ENCODE results near the gene MYOM1. TPM values are rescaled to one million over a fixed set of nuclear protein-coding genes. Genes with fewer than 3 reads are reported as not detected.

Gene MYOM1
- total RNA-seq, 2 experiments from 2014 or later = 0.90 to 1.2 TPM

- H3K27me3 Mint-ChIP-seq = no peaks in the 10 kb centered on the region
- H3K4me1 Mint-ChIP-seq (ENCODE audit: low read depth) = peaks cover 60% of the 10 kb centered on the region
- peak overlapping the region; percentile 89 for H3K4me3 Mint-ChIP-seq
- H3K27ac Mint-ChIP-seq = peak overlapping the region; percentile 95
- CTCF ChIA-PET = interaction anchor here (1.2 to 1.9 kb wide), 3 partner anchors 10 to 333 kb away, joined by 5 to 6 read pairs (median 5); no protein-coding TSS in a partner anchor
- H3K9me3 Mint-ChIP-seq = no peaks in the 10 kb centered on the region
- POLR2A ChIA-PET = interaction anchor here (1.1 to 3.5 kb wide), 2 partner anchors 12 to 36 kb away, joined by 7 to 24 read pairs; no protein-coding TSS in a partner anchor
- peaks cover 20% of the 10 kb centered on the region for H3K36me3 Mint-ChIP-seq
- intact Hi-C loops (cut with micrococcal nuclease) = loop anchor here (1.0 to 2.0 kb wide), 4 partner anchors 14 to 333 kb away; partner anchors contain the start of gene MYL12A
- DNase-seq = no peak
Observed at GRCh38 chr18:3260995-3261372, 41.2 kb upstream of the MYOM1 start.

GRCh38 chr18:3257627-3258120 is 37.9 kb upstream of the MYOM1 start:
- Mint-ChIP-seq H3K27ac (peak overlapping the region; percentile 13), H3K27me3 (no peaks in the 10 kb centered on the region), H3K9me3 (no peaks in the 10 kb centered on the region), H3K36me3 (peaks cover 48% of the 10 kb centered on the region), H3K4me3 (no peak overlapping the region), H3K4me1 (ENCODE audit: low read depth) (peaks cover 63% of the 10 kb centered on the region)
- POLR2A ChIA-PET = no interaction called here
- no peak for DNase-seq
- intact Hi-C loops (cut with micrococcal nuclease) = no loop called here
- CTCF ChIA-PET = no interaction called here

- Mint-ChIP-seq H3K27me3 (no peaks in the 10 kb centered on the region), H3K27ac (peak overlapping the region; percentile 45), H3K4me3 (no peak overlapping the region), H3K9me3 (no peaks in the 10 kb centered on the region), H3K36me3 (peaks cover 50% of the 10 kb centered on the region), H3K4me1 (ENCODE audit: low read depth) (peaks cover 69% of the 10 kb centered on the region)
- POLR2A ChIA-PET = no interaction called here
- no peak for DNase-seq
- intact Hi-C loops (cut with micrococcal nuclease) = no loop called here
- CTCF ChIA-PET = interaction anchor here (0.6 to 1.8 kb wide), 2 partner anchors 11 to 272 kb away, joined by 3 to 5 read pairs; no protein-coding TSS in a partner anchor
Observed at GRCh38 chr18:3256693-3257626, 37.2 kb upstream of the MYOM1 start.

GRCh38 chr18:3255611-3256165 is 35.9 kb upstream of the MYOM1 start:
- H3K4me1 Mint-ChIP-seq (ENCODE audit: low read depth) = peaks cover 75% of the 10 kb centered on the region
- POLR2A ChIA-PET = interaction anchor here (0.9 kb wide), 1 partner anchor 193 kb away, joined by 3 read pairs; no protein-coding TSS in a partner anchor
- CTCF ChIA-PET = interaction anchor here (1.8 kb wide), 1 partner anchor 10 kb away, joined by 5 read pairs; no protein-coding TSS in a partner anchor
- no peaks in the 10 kb centered on the region for H3K9me3 Mint-ChIP-seq
- H3K27me3 Mint-ChIP-seq = no peaks in the 10 kb centered on the region
- DNase-seq = no peak
- no peak overlapping the region for H3K4me3 Mint-ChIP-seq
- H3K36me3 Mint-ChIP-seq = peaks cover 51% of the 10 kb centered on the region
- peak overlapping the region; percentile 70 for H3K27ac Mint-ChIP-seq
- intact Hi-C loops (cut with micrococcal nuclease) = no loop called here

- Mint-ChIP-seq H3K36me3 (peaks cover 57% of the 10 kb centered on the region), H3K27me3 (no peaks in the 10 kb centered on the region), H3K27ac (peak overlapping the region; percentile 69), H3K9me3 (no peaks in the 10 kb centered on the region), H3K4me3 (no peak overlapping the region), H3K4me1 (ENCODE audit: low read depth) (peaks cover 74% of the 10 kb centered on the region)
- intact Hi-C loops (cut with micrococcal nuclease) = no loop called here
- no peak for DNase-seq
- POLR2A ChIA-PET = interaction anchor here (0.9 kb wide), 1 partner anchor 194 kb away, joined by 3 read pairs; no protein-coding TSS in a partner anchor
- CTCF ChIA-PET = interaction anchor here (1.8 kb wide), 1 partner anchor 9 kb away, joined by 5 read pairs; no protein-coding TSS in a partner anchor
Observed at GRCh38 chr18:3254725-3255124, 35.0 kb upstream of the MYOM1 start.

GRCh38 chr18:3252843-3253242 is 33.1 kb upstream of the MYOM1 start:
- Mint-ChIP-seq H3K4me1 (ENCODE audit: low read depth) (peaks cover 64% of the 10 kb centered on the region), H3K4me3 (peak overlapping the region; percentile 8), H3K9me3 (no peaks in the 10 kb centered on the region), H3K27ac (peak overlapping the region; percentile 78), H3K36me3 (peaks cover 67% of the 10 kb centered on the region), H3K27me3 (no peaks in the 10 kb centered on the region)
- CTCF ChIA-PET = interaction anchor here (0.8 to 1.4 kb wide), 3 partner anchors 44 to 291 kb away, joined by 3 read pairs; no protein-coding TSS in a partner anchor
- no peak for DNase-seq
- POLR2A ChIA-PET = no interaction called here
- intact Hi-C loops (cut with micrococcal nuclease) = no loop called here

- H3K9me3 Mint-ChIP-seq = no peaks in the 10 kb centered on the region
- intact Hi-C loops (cut with micrococcal nuclease) = no loop called here
- H3K27ac Mint-ChIP-seq = peak overlapping the region; percentile 81
- ChIA-PET CTCF (interaction anchor here (0.8 to 1.6 kb wide), 7 partner anchors 9 to 414 kb away, joined by 3 to 9 read pairs (median 3); partner anchors contain the start of gene MYL12B), POLR2A (no interaction called here)
- H3K36me3 Mint-ChIP-seq = peaks cover 59% of the 10 kb centered on the region
- H3K4me1 Mint-ChIP-seq (ENCODE audit: low read depth) = peaks cover 55% of the 10 kb centered on the region
- no peaks in the 10 kb centered on the region for H3K27me3 Mint-ChIP-seq
- peak overlapping the region; percentile 57 for H3K4me3 Mint-ChIP-seq
- DNase-seq = no peak
Observed at GRCh38 chr18:3251963-3252277, 32.2 kb upstream of the MYOM1 start.

GRCh38 chr18:3251249-3251962 is 31.6 kb upstream of the MYOM1 start:
- Mint-ChIP-seq H3K27me3 (no peaks in the 10 kb centered on the region), H3K9me3 (no peaks in the 10 kb centered on the region), H3K4me1 (ENCODE audit: low read depth) (peaks cover 52% of the 10 kb centered on the region), H3K27ac (peak overlapping the region; percentile 81), H3K36me3 (peaks cover 55% of the 10 kb centered on the region), H3K4me3 (peak overlapping the region; percentile 57)
- CTCF ChIA-PET = interaction anchor here (0.5 to 1.6 kb wide), 9 partner anchors 10 to 986 kb away, joined by 3 to 9 read pairs (median 3); partner anchors contain the start of gene MYL12B
- intact Hi-C loops (cut with micrococcal nuclease) = no loop called here
- POLR2A ChIA-PET = interaction anchor here (1.0 to 3.7 kb wide), 2 partner anchors 9 to 279 kb away, joined by 3 to 24 read pairs; partner anchors contain the start of gene MYL12B
- no peak for DNase-seq

- no peaks in the 10 kb centered on the region for H3K9me3 Mint-ChIP-seq
- peaks cover 47% of the 10 kb centered on the region for H3K36me3 Mint-ChIP-seq
- ChIA-PET CTCF (interaction anchor here (0.6 to 1.6 kb wide), 10 partner anchors 11 to 416 kb away, joined by 3 to 9 read pairs (median 3); partner anchors contain the start of gene MYL12B), POLR2A (interaction anchor here (1.0 to 3.7 kb wide), 3 partner anchors 10 to 278 kb away, joined by 3 to 24 read pairs (median 4); partner anchors contain the start of gene MYL12B)
- H3K27ac Mint-ChIP-seq = peak overlapping the region; percentile 83
- DNase-seq = no peak
- no peaks in the 10 kb centered on the region for H3K27me3 Mint-ChIP-seq
- H3K4me1 Mint-ChIP-seq (ENCODE audit: low read depth) = peaks cover 50% of the 10 kb centered on the region
- intact Hi-C loops (cut with micrococcal nuclease) = no loop called here
- H3K4me3 Mint-ChIP-seq = peak overlapping the region; percentile 97
Observed at GRCh38 chr18:3250237-3251107, 30.7 kb upstream of the MYOM1 start.

GRCh38 chr18:3248658-3249359 is 29.0 kb upstream of the MYOM1 start:
- CTCF ChIA-PET = interaction anchor here (0.6 to 4.0 kb wide), 12 partner anchors 15 to 417 kb away, joined by 3 to 55 read pairs (median 3); no protein-coding TSS in a partner anchor
- intact Hi-C loops (cut with micrococcal nuclease) = loop anchor here (1.0 to 10.0 kb wide), 4 partner anchors 199 to 1144 kb away; no protein-coding TSS in a partner anchor
- Mint-ChIP-seq H3K27ac (peak overlapping the region; percentile 98), H3K27me3 (no peaks in the 10 kb centered on the region), H3K4me3 (peak overlapping the region; percentile 97), H3K9me3 (no peaks in the 10 kb centered on the region), H3K4me1 (ENCODE audit: low read depth) (peaks cover 47% of the 10 kb centered on the region), H3K36me3 (peaks cover 31% of the 10 kb centered on the region)
- POLR2A ChIA-PET = interaction anchor here (0.6 to 3.7 kb wide), 9 partner anchors 12 to 308 kb away, joined by 3 to 24 read pairs (median 4); partner anchors contain the start of gene MYL12B
- DNase-seq = peak; percentile 38

All from activated CD4-positive, alpha-beta memory T cell treated with anti-CD3 and anti-CD28 coated beads for 36 hours (primary cell).